SIG-M5 (cell line): ENCODE results near the gene TAF11L7.
"Not testable (repeated sequence)": the region's sequence is repeated elsewhere in the genome, so short reads cannot be mapped to it uniquely, and the experiment has no call there.

Experiments
- DNase-seq: peaks from one replicate; lab custom pipeline; 2025; lab: John Stamatoyannopoulos, UW

TAF11L7 gene

GRCh38 chr5:17585658-17586057, at the start of gene TAF11L7:
Gene TAF11L7 (minus strand): TSS chr5:17585758.
- DNase-seq = not testable (repeated sequence)

DNA sequence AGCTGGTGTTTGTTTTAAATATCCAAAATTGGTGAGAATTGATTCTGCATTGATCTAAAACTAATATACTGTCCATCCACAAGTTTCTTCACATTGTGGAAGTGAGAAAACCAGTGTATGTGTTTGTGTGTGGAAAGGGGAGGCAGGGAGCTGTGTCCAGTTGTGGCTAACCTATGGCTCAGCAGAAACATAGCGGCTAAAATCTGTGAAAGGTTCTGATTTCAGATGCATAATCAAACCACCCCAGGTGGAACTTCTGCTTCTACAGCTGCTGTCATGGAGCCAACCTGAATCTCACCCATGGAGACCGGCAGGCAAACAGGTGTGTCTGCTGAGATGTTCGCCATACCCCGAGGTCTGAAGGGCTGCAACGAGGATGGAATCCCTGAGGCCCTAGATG, 48.6 kb upstream of the TAF11L7 start, which contains the start of gene TAF11L14:
TSS of gene TAF11L14 (plus strand) at position 301 of the 400 bp plus-strand sequence.
- DNase-seq = no peak

DNA sequence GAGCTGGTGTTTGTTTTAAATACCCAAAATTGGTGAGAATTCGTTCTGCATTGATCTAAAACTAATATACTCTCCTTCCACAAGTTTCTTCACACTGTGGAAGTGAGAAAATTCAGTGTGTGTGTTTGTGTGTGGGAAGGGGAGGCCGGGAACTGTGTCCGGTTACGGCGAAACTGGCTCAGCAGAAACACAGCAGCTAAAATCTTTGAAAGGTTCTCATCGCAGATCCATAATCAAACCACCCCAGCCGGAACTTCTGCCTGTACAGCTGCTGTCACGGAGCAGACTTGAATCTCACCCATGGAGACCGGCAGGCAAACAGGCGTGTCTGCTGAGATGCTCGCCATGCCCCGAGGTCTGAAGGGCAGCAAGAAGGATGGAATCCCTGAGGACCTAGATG, 46.2 kb upstream of the TAF11L7 start, which contains the start of gene TAF11L13:
TSS of gene TAF11L13 (plus strand) at position 301 of the 400 bp plus-strand sequence.
- not testable (repeated sequence) for DNase-seq

GRCh38 chr5:17625686-17626085, 40.1 kb upstream of the TAF11L7 start:
- DNase-seq = no peak

DNA sequence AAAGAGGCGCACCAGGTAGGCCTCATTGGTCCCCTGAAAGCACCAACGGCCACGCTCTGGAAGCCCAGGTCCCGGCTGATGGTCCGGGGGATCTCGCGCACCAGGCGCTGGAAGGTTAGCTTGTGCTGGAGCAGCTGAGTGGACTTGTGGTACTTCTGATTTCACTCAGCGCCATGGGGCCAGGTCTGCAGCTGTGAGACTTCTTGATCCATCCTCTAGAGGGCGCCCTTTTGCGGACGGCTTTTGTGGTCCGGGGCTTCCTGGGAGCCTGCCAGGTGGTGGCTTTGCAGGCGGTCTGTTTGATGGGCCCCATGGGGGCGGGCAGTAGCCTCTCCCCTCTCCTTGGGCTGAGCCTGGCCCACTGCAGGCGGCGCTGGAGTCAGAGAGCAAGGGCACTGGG, 35.1 kb upstream of the TAF11L7 start:
- no peak for DNase-seq

DNA sequence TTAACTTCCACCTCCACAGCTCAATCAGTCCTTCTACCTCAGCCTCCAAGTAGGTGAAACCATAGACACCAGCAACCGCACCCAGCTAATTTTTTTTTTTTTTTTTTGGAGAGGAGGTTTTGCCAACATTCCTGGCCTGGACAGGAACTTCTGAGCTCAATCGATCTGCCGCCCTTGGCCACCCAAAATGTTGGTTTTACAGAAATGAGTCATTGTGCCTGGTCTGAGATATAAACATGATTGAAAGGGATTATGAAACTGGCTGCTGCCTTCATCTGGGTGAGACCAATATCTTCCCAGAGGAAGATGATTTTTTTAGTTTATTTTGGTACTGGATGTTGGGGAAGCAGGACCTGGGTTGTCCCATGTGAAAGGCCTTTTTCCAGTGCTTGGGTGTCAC, 33.8 kb upstream of the TAF11L7 start:
- no peak for DNase-seq

DNA sequence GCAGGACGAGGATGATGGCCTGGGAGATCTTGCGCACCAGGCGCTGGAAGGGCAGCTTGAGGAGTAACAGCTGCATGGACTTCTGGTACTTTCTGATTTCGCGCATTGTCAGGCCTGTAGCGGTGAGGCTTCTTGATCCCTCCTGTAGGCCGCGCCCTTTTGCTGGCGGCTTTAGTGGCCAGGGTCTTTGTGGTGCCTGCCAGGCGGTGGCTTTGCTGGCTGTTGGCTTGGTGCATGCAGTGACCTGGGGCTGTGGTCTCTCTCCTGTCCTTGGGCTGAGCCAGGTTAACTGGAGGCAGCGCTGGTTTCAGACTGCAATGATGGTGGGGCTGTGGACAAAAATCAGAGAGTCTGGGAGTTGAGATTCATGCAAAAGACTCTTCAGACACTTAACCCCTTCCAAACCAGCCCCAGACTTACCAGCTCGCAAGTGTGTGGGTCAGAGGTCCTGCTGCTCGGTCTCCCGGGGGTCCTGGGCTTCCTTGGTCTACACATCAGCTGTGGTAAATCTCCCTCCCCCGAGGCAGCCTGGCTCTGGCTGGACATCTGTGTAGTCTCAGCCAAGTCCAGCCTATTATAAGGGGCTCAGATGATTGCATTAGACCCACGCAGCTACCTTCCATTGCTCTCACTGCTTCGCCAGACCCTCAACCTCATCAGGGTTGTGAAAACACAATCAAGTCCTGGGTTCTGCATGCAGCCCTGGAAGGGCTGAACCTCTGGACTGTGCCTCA, 29.5 kb upstream of the TAF11L7 start:
- DNase-seq = no peak

DNA sequence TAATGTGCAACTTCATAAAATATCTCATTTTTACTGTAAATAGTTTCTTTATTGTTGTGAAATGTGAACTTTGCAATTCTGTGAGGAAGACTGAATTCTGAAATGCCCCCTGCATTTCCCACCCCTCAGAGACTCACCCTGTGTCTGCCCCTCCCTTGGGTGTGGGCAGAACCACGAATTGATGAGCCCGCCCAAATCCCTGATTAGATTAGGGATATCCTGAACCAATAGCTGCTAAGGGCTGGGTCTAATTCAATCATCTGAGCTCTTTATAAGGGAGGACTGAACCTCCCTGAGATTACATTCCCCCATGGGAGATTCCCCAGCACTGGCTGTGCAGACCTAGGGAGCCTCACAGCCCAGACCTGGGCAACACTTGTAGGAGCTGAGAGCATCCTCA, 24.5 kb upstream of the TAF11L7 start, which contains the start of gene TAF11L12:
TSS of gene TAF11L12 (plus strand) at position 301 of the 400 bp plus-strand sequence.
- not testable (repeated sequence) for DNase-seq

DNA sequence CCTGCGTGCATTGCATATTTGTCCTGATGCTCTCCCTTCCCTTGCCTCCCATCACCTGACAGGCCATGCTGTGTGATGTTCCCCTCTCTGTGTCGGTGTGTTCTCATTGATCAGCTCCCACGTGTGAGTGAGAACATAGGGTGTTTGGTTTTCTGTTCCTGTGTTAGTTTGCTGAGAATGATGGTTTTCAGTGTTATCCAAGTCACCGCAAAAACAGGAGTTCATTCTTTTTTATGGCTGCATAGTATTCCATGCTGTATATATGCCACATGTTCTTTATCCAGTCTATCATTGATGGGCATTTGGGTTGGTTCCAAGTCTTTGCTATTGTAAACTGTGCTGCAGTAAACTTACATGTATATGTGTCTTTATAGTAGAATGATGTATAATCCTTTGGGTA, 21.9 kb upstream of the TAF11L7 start:
- not testable (repeated sequence) for DNase-seq

GRCh38 chr5:17604951-17605350, 19.4 kb upstream of the TAF11L7 start:
- DNase-seq = no peak

GRCh38 chr5:17603880-17604279, 18.3 kb upstream of the TAF11L7 start, which contains the start of gene TAF11L11:
Gene TAF11L11 (plus strand): TSS chr5:17604183.
- not testable (repeated sequence) for DNase-seq

GRCh38 chr5:17597728-17598127, 12.2 kb upstream of the TAF11L7 start, which contains the start of gene TAF11L10:
Gene TAF11L10 (minus strand): TSS chr5:17597828.
- DNase-seq = not testable (repeated sequence)

DNA sequence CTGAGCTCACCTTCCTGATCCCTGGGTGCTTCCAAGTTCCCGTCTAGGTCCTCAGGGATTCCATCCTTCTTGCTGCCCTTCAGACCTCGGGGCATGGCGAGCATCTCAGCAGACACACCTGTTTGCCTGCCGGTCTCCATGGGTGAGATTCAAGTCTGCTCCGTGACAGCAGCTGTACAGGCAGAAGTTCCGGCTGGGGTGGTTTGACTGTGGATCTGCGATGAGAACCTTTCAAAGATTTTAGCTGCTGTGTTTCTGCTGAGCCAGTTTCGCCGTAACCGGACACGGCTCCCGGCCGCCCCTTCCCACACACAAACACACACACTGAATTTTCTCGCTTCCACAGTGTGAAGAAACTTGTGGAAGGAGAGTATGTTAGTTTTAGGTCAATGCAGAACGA, 8.7 kb upstream of the TAF11L7 start, which contains the start of gene TAF11L9:
TSS of gene TAF11L9 (minus strand) at position 140 of the 400 bp plus-strand sequence.
- not testable (repeated sequence) for DNase-seq

DNA sequence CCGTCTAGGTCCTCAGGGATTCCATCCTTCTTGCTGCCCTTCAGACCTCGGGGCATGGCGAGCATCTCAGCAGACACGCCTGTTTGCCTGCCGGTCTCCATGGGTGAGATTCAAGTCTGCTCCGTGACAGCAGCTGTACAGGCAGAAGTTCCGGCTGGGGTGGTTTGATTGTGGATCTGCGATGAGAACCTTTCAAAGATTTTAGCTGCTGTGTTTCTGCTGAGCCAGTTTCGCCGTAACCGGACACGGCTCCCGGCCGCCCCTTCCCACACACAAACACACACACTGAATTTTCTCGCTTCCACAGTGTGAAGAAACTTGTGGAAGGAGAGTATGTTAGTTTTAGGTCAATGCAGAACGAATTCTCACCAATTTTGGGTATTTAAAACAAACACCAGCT, 5.3 kb upstream of the TAF11L7 start, which contains the start of gene TAF11L8:
TSS of gene TAF11L8 (minus strand) at position 101 of the 400 bp plus-strand sequence.
- DNase-seq = not testable (repeated sequence)
